GM21723 (cell line): Measurements from ENCODE around the gene JMY.

Experiments used
- ATAC-seq: cut with Tn5 transposase; IDR thresholded peaks from one replicate; pipeline ENCODE4 v1.9.1; 2021; ENCODE audit warnings: mild to moderate bottlenecking, moderate library complexity; ENCODE audit not compliant: unreplicated experiment

The JMY gene, protein sequence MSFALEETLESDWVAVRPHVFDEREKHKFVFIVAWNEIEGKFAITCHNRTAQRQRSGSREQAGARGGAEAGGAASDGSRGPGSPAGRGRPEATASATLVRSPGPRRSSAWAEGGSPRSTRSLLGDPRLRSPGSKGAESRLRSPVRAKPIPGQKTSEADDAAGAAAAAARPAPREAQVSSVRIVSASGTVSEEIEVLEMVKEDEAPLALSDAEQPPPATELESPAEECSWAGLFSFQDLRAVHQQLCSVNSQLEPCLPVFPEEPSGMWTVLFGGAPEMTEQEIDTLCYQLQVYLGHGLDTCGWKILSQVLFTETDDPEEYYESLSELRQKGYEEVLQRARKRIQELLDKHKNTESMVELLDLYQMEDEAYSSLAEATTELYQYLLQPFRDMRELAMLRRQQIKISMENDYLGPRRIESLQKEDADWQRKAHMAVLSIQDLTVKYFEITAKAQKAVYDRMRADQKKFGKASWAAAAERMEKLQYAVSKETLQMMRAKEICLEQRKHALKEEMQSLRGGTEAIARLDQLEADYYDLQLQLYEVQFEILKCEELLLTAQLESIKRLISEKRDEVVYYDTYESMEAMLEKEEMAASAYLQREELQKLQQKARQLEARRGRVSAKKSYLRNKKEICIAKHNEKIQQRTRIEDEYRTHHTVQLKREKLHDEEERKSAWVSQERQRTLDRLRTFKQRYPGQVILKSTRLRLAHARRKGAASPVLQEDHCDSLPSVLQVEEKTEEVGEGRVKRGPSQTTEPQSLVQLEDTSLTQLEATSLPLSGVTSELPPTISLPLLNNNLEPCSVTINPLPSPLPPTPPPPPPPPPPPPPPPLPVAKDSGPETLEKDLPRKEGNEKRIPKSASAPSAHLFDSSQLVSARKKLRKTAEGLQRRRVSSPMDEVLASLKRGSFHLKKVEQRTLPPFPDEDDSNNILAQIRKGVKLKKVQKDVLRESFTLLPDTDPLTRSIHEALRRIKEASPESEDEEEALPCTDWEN

DNA sequence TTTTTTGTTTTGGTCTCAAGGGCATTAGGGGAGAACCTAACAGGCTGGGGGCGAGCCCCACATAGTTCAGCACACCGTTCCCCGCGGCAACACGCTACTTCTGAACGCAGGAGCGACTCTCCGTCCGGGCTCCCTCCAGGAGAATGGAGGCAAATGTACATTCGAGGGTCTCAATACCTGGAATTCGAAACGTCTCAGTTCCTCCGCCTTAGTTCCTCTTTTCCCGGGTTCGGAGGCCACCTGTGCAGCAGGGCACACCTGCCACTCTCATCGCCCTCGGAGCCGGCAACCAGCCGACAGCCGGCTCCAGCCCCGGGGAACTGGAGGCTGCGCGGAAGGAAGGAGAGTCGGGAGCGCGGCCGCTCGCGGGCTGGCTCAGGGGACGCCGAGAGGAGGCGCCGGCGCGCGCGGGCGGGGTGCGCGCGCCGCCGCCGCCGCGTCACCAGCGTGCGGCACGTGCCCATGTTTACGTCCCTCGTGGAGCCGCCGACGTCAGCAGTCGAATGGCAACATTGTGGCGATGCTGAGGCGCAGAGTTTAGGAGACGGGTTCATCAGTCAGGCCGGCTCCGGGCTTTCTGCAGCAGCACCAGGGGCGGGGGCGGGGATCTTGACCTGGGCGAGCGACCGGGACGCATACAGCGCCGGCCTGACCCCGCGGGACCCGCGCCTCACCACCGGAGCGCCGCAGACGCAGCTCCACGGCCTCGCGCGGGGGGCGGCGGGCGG, at the start of gene JMY:
Gene JMY (plus strand): TSS at position 498 of the 728 bp plus-strand sequence. CDS start 520 bp downstream, outside the sequence.
- peak; percentile 71 for ATAC-seq

DNA sequence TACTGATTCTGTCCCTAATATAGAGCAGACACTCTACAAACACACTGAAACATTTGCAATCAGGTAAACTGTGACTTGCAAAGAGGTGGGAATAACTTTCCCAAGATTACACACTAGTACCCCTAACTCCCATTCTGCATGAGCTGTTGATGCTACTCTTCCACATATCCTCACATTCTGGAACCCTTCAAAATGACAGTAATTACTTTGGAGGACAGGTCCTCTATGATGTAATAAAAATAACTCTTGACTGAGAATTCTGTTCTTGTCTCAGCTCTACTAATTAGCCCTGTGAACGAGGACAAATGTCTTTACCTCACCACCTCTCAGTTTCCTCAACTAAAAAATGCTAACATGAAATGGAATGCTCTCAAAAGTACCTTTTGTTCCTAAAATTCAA, 49.5 kb upstream of the JMY start:
- ATAC-seq, result no peak

DNA sequence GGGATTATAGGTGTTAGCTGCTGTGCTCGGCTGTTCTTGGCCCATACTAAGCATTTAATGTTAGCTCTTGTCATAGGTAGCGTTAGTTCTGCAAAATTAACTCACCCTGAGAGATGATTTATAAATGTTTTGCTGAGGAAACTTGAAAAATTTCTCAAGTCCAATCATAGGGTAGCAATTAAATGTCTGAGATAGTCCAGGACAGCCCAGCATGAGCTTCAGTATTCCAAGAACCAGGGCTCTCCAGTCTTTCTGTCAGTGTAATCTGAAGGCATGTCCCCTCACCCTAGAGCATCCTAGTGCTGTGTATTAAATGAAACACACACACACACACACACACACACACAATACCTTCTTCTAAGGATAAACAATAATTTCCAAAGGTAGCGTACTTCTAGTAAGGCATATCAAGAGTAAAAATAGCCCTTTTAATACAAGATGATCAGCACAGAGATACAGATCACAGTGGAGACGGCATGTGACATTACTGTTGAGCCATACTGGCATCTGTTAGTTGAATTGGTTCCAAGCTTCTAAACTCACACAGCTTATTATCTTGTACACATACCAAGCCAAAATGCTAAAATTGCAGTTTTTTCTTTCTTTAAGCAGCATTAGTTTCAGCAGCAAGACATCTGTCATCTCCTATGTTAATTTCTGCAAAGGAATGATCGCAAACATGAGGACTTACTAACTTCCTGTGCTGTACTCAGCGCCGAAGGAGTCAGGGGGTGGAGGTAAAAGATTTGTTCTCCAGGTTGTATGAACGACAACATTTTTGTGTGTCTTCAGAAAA, 46.3 kb upstream of the JMY start:
- ATAC-seq, result no peak

DNA sequence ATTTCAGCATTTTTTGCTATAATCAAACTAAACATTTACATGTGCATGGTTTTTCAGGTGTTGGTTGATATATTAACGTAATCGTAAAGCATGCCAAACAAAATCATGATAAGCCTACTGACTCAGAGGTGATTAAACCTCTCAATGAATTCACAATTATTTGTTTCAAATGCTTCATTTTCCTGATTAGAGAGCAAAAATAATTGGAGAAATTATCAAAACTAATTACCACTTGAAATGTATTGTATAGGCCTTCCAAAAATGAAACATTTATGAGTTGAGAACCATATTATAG, 45.7 kb upstream of the JMY start:
- ATAC-seq, result no peak

DNA sequence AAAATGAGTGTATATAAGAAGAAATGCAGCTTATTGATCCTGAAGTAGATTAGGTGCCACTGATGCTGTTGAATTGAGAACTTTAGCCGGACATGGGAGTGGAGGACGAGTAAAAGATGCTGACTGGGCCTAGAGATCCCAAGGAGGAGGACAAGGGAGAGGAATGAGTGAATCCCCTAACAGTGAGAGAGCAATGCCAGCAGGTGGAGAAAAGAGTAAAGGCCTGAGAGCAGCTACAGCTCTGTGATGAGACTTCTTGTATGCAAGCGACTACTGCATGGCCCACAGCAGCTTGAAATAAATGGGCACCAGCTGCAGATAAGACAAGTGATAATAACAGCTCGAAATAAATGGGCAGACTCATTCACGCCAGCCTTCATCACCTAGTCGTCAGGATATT, 44.5 kb upstream of the JMY start:
- no peak for ATAC-seq

DNA sequence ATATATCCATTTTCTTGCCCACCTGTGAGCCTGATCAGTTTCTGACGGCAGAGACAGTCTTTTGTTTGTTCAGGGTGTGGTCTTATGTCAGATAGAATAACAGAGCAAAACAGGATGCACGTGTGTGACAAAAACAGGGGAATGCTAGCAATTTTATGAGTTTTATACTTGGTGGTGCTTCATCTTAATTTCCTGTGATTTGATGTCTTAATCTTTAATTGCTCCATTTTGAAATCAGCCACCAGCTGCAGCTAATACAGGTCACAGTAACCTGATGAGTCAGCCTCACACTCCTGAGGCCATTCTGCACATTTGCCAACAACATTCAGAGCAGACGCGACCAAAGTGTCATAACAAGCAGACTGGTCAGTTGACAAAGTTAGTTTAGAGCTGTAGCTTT, 42.3 kb upstream of the JMY start:
- ATAC-seq, result no peak

DNA sequence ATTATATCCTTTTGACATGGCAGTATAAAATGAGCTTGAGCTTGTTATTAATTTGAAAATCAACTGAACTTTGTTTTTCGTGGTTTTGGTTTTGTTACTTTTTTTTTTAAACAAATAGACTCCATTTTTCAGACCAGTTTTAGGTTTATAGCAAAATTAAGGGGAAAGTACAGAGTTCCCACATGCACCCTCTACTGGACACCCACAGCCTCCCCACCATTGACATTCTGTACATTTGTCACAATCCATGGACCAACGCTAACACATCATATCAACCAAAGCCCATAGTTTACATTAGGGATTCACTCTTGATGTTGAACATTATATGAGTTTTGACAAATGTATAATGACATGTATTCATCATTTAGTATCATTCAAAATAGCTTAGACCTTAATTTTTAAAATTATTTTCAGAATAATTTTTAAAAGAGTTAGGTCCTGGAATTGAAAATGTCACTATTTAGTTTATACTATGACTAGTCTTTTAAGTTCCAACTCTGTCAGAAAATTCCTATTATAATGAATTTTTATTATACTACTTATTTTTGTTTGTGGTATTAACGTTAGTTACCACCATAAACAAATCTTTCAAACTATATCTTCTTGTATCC, 35.3 kb upstream of the JMY start:
- no peak for ATAC-seq

DNA sequence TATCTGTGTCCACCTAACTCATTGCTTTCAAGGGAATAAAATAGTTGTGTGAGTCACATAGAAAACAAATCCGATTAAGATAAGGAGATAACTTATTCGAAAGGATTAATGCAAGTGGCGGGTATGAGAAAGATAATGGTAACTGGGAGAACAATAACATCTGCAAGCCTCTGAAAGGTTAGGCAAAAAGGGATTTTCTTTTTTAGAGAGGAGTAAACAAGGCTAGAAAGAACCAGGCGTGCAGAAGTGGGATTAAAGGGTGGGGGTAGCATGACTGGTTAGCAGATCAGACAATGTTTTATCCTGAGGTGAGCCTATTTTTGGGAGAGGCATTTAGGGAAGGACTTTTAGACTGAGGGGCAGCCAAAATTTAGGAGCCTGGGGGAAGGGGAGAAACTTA, 34.7 kb upstream of the JMY start:
- ATAC-seq, result no peak

DNA sequence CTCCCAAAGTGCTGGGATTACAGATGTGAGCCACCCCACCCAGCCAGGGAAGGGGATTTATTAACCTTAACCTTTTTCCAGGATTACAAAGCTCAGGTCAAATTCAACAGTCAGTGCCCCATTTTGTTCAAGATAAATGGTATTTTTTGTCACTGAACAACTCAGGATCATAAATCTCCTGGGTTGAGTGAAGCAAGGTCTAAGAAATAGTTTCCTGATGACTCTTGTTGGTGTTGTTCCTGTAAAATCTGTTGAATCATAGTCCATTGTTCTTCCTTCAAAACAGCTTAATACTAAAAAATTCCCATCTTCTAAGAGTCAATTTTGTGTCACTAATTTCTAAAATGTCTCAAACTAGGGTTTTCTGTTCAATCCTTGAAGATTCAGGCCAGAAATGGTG, 33.9 kb upstream of the JMY start:
- ATAC-seq, result no peak

DNA sequence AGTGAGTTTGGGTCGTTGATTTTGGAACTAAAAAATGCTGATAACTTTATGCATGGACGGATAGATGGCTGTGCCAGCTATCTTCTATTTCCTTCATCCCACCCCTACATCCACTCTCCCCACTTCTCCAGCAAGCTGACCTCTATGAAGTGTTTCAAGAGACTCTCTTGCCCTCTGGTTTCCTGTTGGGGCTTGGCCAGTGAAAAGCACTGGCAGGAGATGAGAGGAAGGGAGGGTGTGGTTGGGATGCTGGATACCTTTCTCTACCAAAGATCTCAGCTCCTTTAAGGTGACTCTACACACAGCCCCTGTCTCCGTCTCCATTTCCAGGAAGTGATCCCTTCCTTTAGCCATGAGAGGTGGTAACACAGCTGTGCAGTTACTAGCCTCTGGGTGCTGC, 30.0 kb upstream of the JMY start:
- no peak for ATAC-seq

DNA sequence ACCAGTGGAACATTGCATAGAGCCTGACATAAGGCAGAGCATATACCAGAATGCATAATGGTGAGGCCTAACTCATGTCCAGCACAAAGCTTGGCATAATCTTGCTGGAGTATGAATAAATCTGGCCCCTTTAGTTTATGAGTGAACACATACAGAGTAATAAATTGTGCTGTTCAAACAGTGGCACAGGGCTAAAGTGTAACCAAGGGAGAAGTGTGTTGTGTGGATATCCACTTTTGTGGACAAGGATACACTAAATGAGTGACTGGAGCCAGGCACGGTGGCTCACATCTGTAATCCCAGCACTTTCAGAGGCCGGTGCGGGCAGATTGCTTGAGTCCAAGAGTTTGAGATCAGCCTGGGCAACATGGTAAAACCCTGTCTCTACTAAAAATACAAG, 29.4 kb upstream of the JMY start:
- ATAC-seq, result no peak

DNA sequence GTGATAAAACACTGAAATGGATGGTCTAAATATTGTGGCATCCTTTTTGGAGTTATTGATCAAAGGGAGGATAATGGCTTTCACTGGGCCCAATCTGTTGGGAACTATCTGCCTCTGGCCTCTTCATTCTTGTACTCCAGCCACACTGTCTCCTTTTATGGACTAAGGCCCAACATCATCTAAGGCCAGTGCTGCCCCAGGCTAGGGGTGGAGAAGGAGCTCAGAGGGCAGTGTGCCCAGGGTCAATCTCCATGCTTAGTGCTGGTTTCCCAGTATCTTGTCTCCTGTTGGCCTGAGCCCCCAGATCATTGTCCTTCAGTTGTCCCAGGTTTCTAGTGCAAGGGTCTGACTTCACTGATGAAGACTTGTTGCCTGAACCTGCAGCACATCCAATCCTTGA, 26.4 kb upstream of the JMY start:
- no peak for ATAC-seq

DNA sequence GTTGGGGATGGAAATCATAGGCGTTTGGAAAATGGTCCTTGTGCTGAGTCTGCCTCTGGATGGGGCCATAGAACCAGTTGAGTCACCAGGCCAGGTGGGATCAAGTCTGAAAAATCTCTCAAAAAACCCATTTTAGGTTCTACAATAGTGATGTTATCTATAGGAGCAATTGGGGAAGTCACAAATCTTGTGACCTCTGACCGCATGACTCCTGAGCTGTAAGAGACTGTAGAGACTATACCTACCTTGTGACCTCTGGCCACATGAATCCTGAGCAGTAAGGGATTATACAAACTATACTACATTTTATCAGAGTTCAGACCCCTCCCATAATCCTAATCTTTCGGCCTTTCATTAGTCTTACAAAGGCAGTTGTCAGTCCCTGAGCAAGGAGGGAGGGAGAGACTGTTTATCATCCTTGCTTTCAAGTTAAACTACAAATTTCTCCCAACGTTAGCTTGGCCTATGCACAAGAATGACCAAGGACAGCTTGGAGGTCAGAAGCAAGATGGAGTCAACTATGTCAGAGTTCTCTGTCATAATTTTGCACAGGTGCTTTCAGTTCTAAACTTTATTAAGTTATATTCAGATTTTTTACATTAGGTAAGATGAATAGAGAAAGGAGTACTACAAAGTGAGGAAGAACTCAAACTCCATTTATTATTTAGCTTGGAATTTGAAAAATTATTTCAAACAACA, 11.5 kb upstream of the JMY start:
- no peak for ATAC-seq

DNA sequence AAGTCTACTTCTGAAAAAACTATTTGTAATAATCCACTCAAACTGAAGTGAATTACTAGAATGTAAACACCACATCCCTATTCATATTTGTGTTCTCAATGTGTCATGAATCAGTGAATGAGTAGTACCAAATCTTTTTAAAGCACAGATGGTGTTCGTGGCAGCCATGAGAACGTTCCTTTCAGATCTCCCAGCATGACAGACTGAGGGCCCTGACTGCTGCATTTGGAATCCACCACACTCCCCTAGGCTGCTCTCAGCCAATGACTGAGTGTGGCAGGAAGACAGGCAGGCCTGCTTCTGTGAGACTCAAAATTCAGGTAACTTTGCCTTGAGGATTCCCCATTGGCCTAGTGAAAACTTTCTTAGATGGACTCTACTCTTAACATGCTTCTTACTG, 10.9 kb upstream of the JMY start:
- no peak for ATAC-seq

DNA sequence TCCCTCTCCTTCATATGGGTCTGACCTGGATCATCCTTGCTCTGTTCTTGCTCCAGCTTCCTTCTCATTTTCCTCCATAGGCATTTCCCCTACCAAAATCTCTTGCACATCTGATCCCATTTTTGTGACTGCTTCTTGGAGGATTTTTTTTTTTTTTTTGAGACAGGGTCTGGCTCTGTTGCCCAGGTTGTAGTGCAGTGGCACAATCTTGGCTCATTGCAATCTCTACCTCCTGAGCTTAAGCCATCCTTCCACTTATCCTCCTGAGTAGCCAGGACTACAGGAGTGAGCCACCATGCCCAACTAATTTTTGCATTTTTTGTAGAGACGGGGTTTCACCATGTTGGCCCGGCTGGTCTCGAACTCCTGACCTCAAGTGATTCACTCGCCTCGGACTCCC, 10.5 kb upstream of the JMY start:
- ATAC-seq, result no peak

DNA sequence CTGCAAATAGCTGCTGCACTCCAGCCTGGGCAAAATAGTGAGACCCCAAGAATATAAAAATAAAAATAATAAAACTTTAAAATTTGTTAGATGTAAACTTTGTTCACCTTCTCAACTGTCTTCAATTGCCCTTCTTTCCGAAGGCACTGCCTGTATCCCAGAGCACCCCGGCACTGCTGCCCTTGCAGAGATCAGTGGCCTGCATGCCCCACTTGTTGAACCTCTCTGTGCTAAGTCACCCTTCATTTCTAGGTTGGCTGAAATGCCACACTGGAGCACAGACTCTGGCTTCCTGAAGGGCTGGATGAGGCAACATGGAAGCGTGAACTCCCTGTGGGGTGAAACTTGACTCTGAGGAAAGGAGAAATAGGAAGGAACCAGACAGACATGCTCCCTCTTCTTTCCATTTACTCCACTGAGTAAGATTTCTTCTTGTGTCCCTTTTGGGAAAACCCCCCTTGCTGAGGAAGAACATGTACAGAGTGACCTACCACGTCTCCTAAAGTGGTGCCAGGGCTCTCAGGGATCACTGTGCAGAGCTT, 8.4 kb upstream of the JMY start:
- no peak for ATAC-seq

DNA sequence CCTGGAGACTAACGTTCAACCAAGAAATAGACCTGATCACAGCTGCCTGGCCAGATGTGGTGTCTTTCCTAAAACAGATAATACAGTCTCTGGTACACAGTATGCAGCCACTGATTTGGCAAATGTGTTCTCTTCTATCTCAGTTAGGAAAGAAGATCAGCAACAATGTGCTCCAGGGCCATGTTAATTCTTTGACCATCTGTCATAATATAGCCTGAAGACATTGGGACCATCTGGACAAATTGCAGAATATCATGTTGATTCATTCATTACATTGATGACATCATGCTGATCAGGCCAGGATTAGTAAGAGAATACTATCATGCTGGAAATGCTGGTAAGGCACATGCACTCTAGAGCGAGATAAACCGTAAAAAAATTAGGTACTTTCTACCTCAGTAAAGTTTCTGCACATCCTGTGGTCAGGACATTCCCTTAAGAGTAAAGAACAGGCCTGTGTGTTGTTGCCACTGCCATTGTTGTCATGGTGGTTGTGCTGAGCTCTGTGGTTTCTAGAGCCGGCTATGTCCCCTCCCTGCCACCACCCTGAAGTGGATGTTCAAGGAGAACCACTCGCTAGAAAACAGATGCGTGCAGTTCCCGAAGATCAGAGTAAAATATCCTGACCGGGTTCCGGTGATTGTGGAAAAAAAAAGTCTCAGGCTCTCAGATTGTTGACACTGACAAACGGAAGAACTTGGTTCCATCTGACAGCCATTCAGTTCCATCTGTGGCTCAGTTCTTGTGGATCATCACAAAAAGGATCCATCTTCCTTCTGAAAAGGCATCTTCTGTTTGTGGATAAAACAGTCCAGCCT, 6.4 kb upstream of the JMY start:
- peak; percentile 74 for ATAC-seq

DNA sequence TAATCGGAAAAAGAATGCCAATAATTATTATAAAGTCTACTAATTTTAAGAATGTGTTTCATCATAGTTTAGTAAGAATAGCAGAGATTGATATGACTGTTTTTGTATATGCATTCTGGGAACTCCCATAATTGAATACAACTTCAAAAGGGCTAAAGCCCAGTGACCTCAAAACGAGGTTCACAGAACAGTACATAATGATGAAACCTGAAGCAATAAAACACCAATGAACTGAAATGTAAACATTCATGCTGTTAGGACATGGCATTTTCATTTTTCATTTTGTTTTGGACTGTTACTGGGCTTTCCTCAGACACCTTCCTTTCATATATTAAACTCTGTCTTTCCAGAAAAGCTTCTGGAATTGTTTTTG, 684 bp upstream of the JMY start:
- peak; percentile 9 for ATAC-seq
